Esophagus muscularis mucosa (tissue), 4 donors: ENCODE data around the gene TUSC2. TPM values are rescaled to one million over a fixed set of nuclear protein-coding genes. Genes with fewer than 3 reads are reported as not detected.

Source experiments
- DNase-seq: peaks from one replicate; pipeline ENCODE4 v3.0.0-alpha.2; 2017; ENCODE audit errors: extremely low spot score
- H3K27ac ChIP-seq, 4 donors: fragments of 200-600 bp; sonication (generic); replicated peaks in 1 of 4; 1 replicate in 3 of 4; 2 replicates in 1 of 4; pipeline ENCODE4 v1.5.1; 2016 to 2019; ENCODE audit warnings: mild to moderate bottlenecking in 1 of 4
- H3K27me3 ChIP-seq, 4 donors: fragments of 200-600 bp; sonication (generic); one replicate each; pipeline versions ENCODE4 v1.5.1 to v1.6.0; 2016 to 2019
- H3K36me3 ChIP-seq, 4 donors: fragments of 200-600 bp; sonication (generic); one replicate each; pipeline ENCODE4 v1.5.1; 2016 to 2019
- H3K4me1 ChIP-seq, 4 donors: fragments of 200-600 bp; sonication (generic); one replicate each; pipeline ENCODE4 v1.5.1; 2016 to 2019
- H3K4me3 ChIP-seq, 4 donors: fragments of 200-600 bp; sonication (generic); 1 replicate in 2 of 4; 2 replicates in 2 of 4; pipeline ENCODE4 v1.5.1; 2016 to 2019; ENCODE audit warnings: mild to moderate bottlenecking in 4 of 4, moderate library complexity in 1 of 4
- H3K9me3 ChIP-seq, 4 donors: fragments of 200-600 bp; sonication (generic); 1 replicate in 3 of 4; 2 replicates in 1 of 4; pipeline ENCODE4 v1.5.1; 2016 to 2019
- EP300 ChIP-seq: sonication (generic); formaldehyde crosslinking; IDR thresholded peaks from one replicate; pipeline ENCODE4 v1.6.1; 2017; ENCODE audit warnings: antibody characterized with exemption
- POLR2A ChIP-seq: fragments of 450-650 bp; IDR thresholded peaks from one replicate; pipeline ENCODE4 v1.6.1; 2017; ENCODE audit warnings: antibody characterized with exemption, moderate library complexity, mild to moderate bottlenecking, low read depth
- POLR2AphosphoS5 ChIP-seq, 2 donors: sonication (generic); formaldehyde crosslinking; IDR thresholded peaks; one replicate each; pipeline ENCODE4 v1.6.1; 2017; ENCODE audit warnings: antibody characterized with exemption in 2 of 2
- WGBS: methylation state at CpG from one replicate; pipeline ENCODE4 v1.1.5; 2018; 5-methylcytosine and 5-hydroxymethylcytosine counted together
- intact Hi-C: fragments of 100-400 bp; cut with DNase I; formaldehyde crosslinking; loops from one replicate; pipeline ENCODE4 v1.15.1; 2023
- total RNA-seq, 4 donors: library from RNA; depleted of rRNA; stranded (reverse); fragments of >200 nt; gene quantifications; one replicate each; pipeline versions ENCODE4 v1.1.0 to v1.2.1, GENCODE V29; 2016
- TF ChIP-seq, protein P1 (sequence below), 3 experiments: fragments of 200-600 bp in 2 of 3; fragments of 450-650 bp in 1 of 3; sonication (generic) in 2 of 3; IDR thresholded peaks; one replicate each; pipeline ENCODE4 v1.5.1; 2017 to 2019; ENCODE audit warnings: antibody characterized with exemption in 3 of 3, mild to moderate bottlenecking in 2 of 3, moderate library complexity in 1 of 3

TUSC2 gene
- total RNA-seq, 4 donors from 2014 or later, result 18.7 to 40.6 (median 37.5) TPM

DNA sequence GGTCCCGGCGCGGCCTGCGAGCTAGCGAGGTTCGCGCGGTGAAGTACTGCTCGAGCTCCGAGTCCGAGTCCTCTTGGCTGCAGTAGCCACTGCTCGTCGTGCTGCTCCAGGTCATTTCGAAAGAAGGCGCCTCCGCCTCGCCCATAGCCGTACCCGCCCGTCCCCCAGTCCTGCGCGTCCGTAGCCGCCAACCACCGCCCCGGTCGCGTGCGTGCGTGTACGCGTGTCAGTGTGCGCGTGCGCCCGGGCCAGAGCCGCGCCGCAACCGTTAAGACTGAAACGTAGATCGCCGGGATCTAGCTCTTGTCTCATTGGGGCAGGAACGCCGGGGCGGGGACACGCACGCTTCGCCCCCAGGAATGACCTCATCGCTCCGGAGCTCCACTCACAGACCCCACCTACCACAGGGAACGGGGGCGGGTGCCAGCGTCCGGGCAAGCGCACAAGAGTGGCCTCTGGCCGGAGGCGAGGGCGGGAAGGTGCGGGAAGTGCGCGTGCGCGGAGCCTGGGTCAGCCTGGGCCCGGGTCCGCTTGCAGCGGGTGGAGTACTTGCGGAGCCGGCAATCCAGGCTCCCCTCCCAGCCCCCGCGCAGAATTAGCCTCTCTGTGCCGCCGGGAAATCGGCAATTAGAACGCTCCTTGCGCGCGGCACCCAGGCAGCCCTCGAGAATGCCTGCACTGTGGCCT, 9.3 kb upstream of the TUSC2 start:
- peak; percentile 100 for DNase-seq
- Histone ChIP-seq H3K27ac (peak overlapping the region; percentile 96 to 100 (median 98)), H3K4me3 (peak overlapping the region; percentile 74 to 92 (median 88)), H3K9me3 (no peaks in the 10 kb centered on the region), H3K36me3 (peaks cover 0 to 9% (median 2%) of the 10 kb centered on the region in 4 donors), H3K27me3 (no peaks in the 10 kb centered on the region), H3K4me1 (peaks cover 73 to 92% (median 89%) of the 10 kb centered on the region in 4 donors)
- intact Hi-C loops, result no loop called here
- peak; percentile 81 for TF ChIP-seq POLR2A
- peak; percentile 99 for TF ChIP-seq POLR2AphosphoS5 (IDR thresholded peaks at IDR 0.05)
- TF ChIP-seq, protein P1, sequence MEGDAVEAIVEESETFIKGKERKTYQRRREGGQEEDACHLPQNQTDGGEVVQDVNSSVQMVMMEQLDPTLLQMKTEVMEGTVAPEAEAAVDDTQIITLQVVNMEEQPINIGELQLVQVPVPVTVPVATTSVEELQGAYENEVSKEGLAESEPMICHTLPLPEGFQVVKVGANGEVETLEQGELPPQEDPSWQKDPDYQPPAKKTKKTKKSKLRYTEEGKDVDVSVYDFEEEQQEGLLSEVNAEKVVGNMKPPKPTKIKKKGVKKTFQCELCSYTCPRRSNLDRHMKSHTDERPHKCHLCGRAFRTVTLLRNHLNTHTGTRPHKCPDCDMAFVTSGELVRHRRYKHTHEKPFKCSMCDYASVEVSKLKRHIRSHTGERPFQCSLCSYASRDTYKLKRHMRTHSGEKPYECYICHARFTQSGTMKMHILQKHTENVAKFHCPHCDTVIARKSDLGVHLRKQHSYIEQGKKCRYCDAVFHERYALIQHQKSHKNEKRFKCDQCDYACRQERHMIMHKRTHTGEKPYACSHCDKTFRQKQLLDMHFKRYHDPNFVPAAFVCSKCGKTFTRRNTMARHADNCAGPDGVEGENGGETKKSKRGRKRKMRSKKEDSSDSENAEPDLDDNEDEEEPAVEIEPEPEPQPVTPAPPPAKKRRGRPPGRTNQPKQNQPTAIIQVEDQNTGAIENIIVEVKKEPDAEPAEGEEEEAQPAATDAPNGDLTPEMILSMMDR (IDR thresholded peaks at IDR 0.05), result no peak
- WGBS, result 0% methylated on average over 3 of the region's 79 CpGs

DNA sequence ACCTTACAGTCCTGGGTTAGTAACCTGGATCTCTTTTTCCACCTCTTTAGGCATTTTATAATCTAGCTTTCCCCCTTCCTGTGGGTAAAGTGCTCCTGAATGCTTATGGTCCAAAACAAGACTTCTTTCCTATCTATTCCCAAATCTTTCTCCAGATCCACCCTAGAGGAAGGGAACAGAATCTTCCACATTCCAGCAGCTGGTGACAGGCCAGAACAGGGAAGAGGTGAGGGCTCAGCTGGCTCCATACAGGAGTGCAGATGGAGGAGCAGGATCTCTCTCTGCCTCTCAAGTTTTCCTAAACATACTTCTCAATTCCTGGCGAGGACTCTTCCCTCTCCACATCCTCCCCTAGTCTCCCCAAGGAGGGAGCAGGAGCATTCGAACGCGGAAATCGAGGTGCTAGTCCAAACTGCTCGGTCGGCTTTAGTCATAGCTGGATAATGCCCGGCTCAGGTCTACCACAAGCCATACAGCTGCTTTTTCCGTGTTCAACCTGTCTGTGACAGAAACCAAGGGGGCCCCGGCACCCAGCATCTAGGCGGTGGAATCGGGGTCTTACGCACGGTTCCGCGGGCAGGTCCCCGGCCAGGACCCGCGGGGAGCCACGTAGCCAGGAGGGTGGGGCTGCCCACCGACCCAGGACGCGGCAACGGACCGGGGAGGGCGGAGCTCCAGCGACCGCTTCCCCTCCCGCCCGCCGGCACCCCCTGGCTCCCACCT, 8.6 kb upstream of the TUSC2 start:
- no peak for DNase-seq
- peaks cover 4 to 16% (median 9%) of the 10 kb centered on the region in 4 donors for H3K36me3 ChIP-seq
- no peaks in the 10 kb centered on the region for H3K9me3 ChIP-seq
- H3K4me3 ChIP-seq, result peak overlapping the region; percentile 74 to 92 (median 88)
- intact Hi-C loops, result no loop called here
- 10% methylated on average over 10 of the region's 31 CpGs for WGBS
- no peaks in the 10 kb centered on the region for H3K27me3 ChIP-seq
- peak overlapping the region; percentile 96 to 100 (median 98) for H3K27ac ChIP-seq
- TF ChIP-seq EP300 (no peak), POLR2A (no peak), POLR2AphosphoS5 (IDR thresholded peaks at IDR 0.05) (no peak)
- TF ChIP-seq, protein P1 (IDR thresholded peaks at IDR 0.05), result no peak
- peaks cover 78 to 91% (median 88%) of the 10 kb centered on the region in 4 donors for H3K4me1 ChIP-seq

DNA sequence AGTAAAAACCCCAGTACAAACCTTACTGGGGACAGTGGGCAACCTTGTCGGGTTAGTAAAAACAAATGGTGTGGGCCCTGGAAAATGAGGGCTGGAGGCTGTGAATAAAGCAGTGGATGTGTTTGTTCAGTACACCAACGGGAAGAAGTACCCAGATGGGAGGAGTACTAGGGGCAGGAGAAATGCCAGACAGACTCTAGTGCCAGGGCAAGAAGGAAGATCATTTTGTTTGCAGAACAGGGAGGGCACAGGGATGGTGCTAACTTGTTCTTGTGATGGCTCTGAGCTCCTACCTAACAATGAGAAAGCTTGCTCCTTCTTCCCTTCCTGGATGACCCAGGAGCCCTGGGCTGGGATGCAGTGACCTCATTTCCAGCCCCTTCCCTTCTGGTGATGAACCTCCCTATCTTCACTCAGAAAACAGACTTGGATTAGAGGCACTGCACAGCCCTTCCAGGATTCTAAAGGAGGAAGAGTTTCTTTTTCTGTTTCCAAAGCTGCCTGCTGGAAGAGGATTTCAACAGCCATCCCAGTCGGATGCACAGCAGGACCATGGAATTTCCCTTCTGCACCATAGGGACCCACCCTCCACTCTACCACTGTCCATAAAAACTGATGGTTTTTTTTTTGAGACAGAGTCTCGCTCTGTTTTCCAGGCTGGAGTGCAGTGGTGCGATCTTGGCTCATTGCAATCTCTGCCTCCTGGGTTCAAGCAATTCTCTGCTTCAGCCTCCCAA, 6.5 kb upstream of the TUSC2 start:
- H3K4me1 ChIP-seq, result peaks cover 63 to 70% (median 67%) of the 10 kb centered on the region in 4 donors
- no peaks in the 10 kb centered on the region for H3K9me3 ChIP-seq
- TF ChIP-seq POLR2A (no peak), EP300 (no peak), POLR2AphosphoS5 (IDR thresholded peaks at IDR 0.05) (no peak)
- TF ChIP-seq, protein P1 (IDR thresholded peaks at IDR 0.05), result no peak
- peaks cover 24 to 37% (median 30%) of the 10 kb centered on the region in 4 donors for H3K36me3 ChIP-seq
- H3K27ac ChIP-seq, result peak overlapping the region; percentile 96 to 100 (median 98)
- intact Hi-C loops, result no loop called here
- no peak for DNase-seq
- 65% methylated on average over 5 of the region's 5 CpGs for WGBS
- H3K4me3 ChIP-seq, result peak overlapping the region in 2 of 4 donors; percentile 1 to 2
- H3K27me3 ChIP-seq, result no peaks in the 10 kb centered on the region

DNA sequence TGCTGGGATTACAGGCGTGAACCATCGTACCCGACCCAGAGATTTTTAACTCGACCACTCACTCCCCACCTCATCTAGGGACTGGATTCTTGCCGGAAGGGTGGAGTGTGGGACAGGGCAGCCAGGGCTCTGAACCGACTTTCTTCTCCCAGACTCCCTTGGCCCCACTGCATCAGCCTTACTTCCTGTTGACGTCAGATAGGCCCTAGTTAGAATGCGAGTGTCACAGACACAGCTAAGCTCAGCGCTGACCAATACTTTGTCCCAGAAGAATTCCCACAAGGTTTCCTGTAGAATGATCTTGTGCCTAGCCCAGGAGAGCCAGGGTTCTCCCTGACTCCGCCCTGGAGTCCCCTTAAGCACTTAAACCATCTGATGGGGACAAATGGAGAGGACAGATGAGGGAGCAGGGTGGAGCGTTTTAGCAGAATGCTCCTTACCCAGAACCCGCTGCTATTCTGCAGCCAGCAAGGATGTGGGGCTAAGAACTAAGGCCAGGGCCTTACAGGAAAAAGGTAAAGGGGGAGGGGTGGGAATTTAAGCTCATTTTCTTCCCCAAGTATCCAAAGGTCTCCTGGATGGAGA, 5.8 kb upstream of the TUSC2 start:
- Histone ChIP-seq H3K36me3 (peaks cover 24 to 43% (median 36%) of the 10 kb centered on the region in 4 donors), H3K4me1 (peaks cover 61 to 68% (median 63%) of the 10 kb centered on the region in 4 donors)
- no peak for DNase-seq

More for the DNA sequence above, 5.8 kb upstream of the TUSC2 start:
- TF ChIP-seq, protein P1 (IDR thresholded peaks at IDR 0.05), result no peak
- TF ChIP-seq EP300, result no peak
- TF ChIP-seq POLR2AphosphoS5 (IDR thresholded peaks at IDR 0.05), result peak; percentile 66 to 70
- no peak for TF ChIP-seq POLR2A
- peak overlapping the region; percentile 96 to 100 (median 98) for H3K27ac ChIP-seq
- no peaks in the 10 kb centered on the region for H3K9me3 ChIP-seq
- intact Hi-C loops, result no loop called here
- WGBS, result 67% methylated on average over 7 of the region's 12 CpGs
- no peaks in the 10 kb centered on the region for H3K27me3 ChIP-seq
- peak overlapping the region in 1 of 4 donors; percentile 18 for H3K4me3 ChIP-seq
